PC-9 (cell line): ENCODE data around the gene AKAP6. TPM values are rescaled to one million over a fixed set of nuclear protein-coding genes. Genes with fewer than 3 reads are reported as not detected.

Experiments
- BruUV-seq: library from RNA; stranded (reverse); fragments of 400-500 nt; replicated peaks from 2 replicates; lab custom pipeline; 2021; lab: Mats Ljungman, UMichigan
- CTCF ChIA-PET: fragments of 300-600 bp; sonication (Branson Sonifier 250); formaldehyde crosslinking; loops from one replicate; lab custom pipeline; 2022; ENCODE audit warnings: antibody characterized with exemption; lab: Charles Lee
- POLR2A ChIA-PET: fragments of 300-600 bp; sonication (Branson Sonifier 250); formaldehyde crosslinking; loops from one replicate; lab custom pipeline; 2022; ENCODE audit warnings: antibody characterized with exemption; ENCODE audit not compliant: unreplicated experiment; lab: Charles Lee
- DNase-seq, 2 experiments: peaks; one replicate each; pipeline versions ENCODE4 v3.0.0 to v3.0.0-alpha.2; 2015 to 2022; ENCODE audit warnings: mixed read lengths in 1 of 2
- H2AFZ ChIP-seq: fragments of 200-600 bp; sonication (generic); 2 replicates; pipeline ENCODE4 v1.8.1; 2017; ENCODE audit warnings: antibody characterized with exemption
- H3F3A ChIP-seq: fragments of 200-600 bp; sonication (generic); 2 replicates; pipeline ENCODE4 v1.8.1; 2017; ENCODE audit warnings: antibody characterized with exemption, mild to moderate bottlenecking, low read depth; ENCODE audit not compliant: insufficient read depth
- H3K27ac ChIP-seq: fragments of 200-600 bp; sonication (generic); 2 replicates; pipeline ENCODE4 v1.6.1; 2016; ENCODE audit warnings: mixed run types
- H3K27me3 ChIP-seq: fragments of 200-600 bp; sonication (generic); 2 replicates; pipeline ENCODE4 v1.6.1; 2016; ENCODE audit warnings: low read depth, mixed run types; ENCODE audit not compliant: insufficient read depth
- H3K36me3 ChIP-seq: fragments of 200-600 bp; sonication (generic); 2 replicates; pipeline ENCODE4 v1.6.1; 2016; ENCODE audit warnings: low read depth, mixed run types
- H3K4me1 ChIP-seq: fragments of 200-600 bp; sonication (generic); replicated peaks from 2 replicates; pipeline ENCODE4 v1.6.1; 2016; ENCODE audit warnings: mixed run types; ENCODE audit not compliant: insufficient read depth
- H3K4me2 ChIP-seq: fragments of 200-600 bp; sonication (generic); 2 replicates; pipeline ENCODE4 v1.6.1; 2017; ENCODE audit warnings: mixed run types
- H3K4me3 ChIP-seq: fragments of 200-600 bp; sonication (generic); 2 replicates; pipeline ENCODE4 v1.6.1; 2016; ENCODE audit warnings: mixed run types
- H3K79me2 ChIP-seq: fragments of 200-600 bp; sonication (generic); 2 replicates; pipeline ENCODE4 v1.6.1; 2017; ENCODE audit warnings: low read depth, mixed run types
- H3K9me2 ChIP-seq: fragments of 200-600 bp; sonication (generic); 2 replicates; pipeline ENCODE4 v1.8.1; 2017; ENCODE audit warnings: mild to moderate bottlenecking; ENCODE audit not compliant: insufficient read depth
- H3K9me3 ChIP-seq: fragments of 200-600 bp; sonication (generic); 2 replicates; pipeline ENCODE4 v1.8.1; 2016; ENCODE audit warnings: low read depth; ENCODE audit not compliant: insufficient read depth
- H4K20me1 ChIP-seq: fragments of 200-600 bp; sonication (generic); 2 replicates; pipeline ENCODE4 v1.8.1; 2017; ENCODE audit not compliant: insufficient read depth
- EZH2 ChIP-seq: fragments of 200-600 bp; sonication (generic); IDR thresholded peaks from 2 replicates; pipeline ENCODE4 v1.8.0; 2017; ENCODE audit warnings: antibody characterized with exemption, low read depth
- intact Hi-C: fragments of 100-400 bp; cut with micrococcal nuclease; formaldehyde crosslinking; loops from one replicate; pipeline ENCODE4 v1.10.0; 2022; ENCODE audit not compliant: unreplicated experiment
- total RNA-seq: library from RNA; stranded (reverse); gene quantifications from 2 replicates; pipeline ENCODE4 v1.2.3, GENCODE V29; 2021
- TF ChIP-seq, protein P1 (sequence below): fragments of 200-600 bp; sonication (generic); conservative IDR thresholded peaks from 2 replicates; pipeline ENCODE4 v1.6.1; 2017; ENCODE audit warnings: mixed run types, antibody characterized with exemption, mild to moderate bottlenecking, moderate library complexity

AKAP6 gene
- total RNA-seq, 1 experiment from 2014 or later: 2.8 TPM

DNA sequence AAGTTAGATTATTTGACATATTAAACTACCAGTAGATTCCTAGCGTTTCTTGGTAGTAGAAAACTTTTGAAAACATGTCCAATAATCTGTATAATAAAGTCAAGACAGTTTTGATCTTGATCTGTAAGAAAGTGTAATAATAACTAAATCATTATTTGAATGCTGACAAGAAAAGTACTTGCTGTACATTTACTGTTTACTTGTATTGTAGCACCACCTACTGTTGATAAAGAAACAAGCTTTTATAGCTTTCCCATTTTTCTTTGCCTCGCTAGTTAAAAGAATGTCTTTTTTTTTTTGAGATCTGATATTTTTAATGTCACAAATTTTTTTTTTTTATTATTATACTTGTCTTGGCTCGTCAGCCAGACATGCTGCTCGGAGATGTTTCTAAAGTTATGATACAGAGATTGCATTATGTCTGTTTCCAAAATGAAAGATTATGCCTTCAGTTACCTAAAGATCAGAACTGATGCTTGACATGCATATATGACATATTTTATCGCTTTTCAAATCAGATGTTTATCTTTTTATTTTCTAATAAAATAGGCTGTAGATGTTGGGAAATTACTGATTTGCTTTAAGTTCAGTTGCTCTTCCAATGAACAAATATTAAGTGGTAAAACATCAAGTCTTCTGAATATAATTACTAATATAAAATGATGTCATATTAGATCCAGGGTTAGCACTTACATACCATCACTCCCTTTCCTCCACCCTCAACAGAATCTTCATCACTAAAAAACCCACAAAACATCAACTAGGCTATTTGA, 140.5 kb downstream of the AKAP6 start:
- H3K9me2 ChIP-seq: no peaks in the 10 kb centered on the region
- H3K79me2 ChIP-seq: no peaks in the 10 kb centered on the region
- H4K20me1 ChIP-seq: no peaks in the 10 kb centered on the region
- peak overlapping the region; percentile 67 for H3K4me2 ChIP-seq
- H2AFZ ChIP-seq: no peak overlapping the region
- intact Hi-C loops: loop anchor here (1.0 to 5.0 kb wide), 5 partner anchors 72 to 1853 kb away; partner anchors contain the start of gene ARHGAP5
- ChIA-PET CTCF (interaction anchor here (0.6 kb wide), 2 partner anchors 54 to 1880 kb away, joined by 8 to 9 read pairs; no protein-coding TSS in a partner anchor), POLR2A (interaction anchor here (0.7 kb wide), 1 partner anchor 1591 kb away, joined by 10 read pairs; no protein-coding TSS in a partner anchor)
- H3F3A ChIP-seq: peaks cover 29% of the 10 kb centered on the region
- no peaks in the 10 kb centered on the region for H3K36me3 ChIP-seq
- no peak overlapping the region for H3K4me3 ChIP-seq
- TF ChIP-seq, protein P1, sequence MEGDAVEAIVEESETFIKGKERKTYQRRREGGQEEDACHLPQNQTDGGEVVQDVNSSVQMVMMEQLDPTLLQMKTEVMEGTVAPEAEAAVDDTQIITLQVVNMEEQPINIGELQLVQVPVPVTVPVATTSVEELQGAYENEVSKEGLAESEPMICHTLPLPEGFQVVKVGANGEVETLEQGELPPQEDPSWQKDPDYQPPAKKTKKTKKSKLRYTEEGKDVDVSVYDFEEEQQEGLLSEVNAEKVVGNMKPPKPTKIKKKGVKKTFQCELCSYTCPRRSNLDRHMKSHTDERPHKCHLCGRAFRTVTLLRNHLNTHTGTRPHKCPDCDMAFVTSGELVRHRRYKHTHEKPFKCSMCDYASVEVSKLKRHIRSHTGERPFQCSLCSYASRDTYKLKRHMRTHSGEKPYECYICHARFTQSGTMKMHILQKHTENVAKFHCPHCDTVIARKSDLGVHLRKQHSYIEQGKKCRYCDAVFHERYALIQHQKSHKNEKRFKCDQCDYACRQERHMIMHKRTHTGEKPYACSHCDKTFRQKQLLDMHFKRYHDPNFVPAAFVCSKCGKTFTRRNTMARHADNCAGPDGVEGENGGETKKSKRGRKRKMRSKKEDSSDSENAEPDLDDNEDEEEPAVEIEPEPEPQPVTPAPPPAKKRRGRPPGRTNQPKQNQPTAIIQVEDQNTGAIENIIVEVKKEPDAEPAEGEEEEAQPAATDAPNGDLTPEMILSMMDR: peak; percentile 74
- no peak for TF ChIP-seq EZH2
- H3K4me1 ChIP-seq: peaks cover 46% of the 10 kb centered on the region
- H3K27ac ChIP-seq: peak overlapping the region; percentile 71
- no peaks in the 10 kb centered on the region for H3K27me3 ChIP-seq
- BruUV-seq: no TSS peak
- H3K9me3 ChIP-seq: no peaks in the 10 kb centered on the region
- peak in 1 of 2 experiments; percentile 48 for DNase-seq

DNA sequence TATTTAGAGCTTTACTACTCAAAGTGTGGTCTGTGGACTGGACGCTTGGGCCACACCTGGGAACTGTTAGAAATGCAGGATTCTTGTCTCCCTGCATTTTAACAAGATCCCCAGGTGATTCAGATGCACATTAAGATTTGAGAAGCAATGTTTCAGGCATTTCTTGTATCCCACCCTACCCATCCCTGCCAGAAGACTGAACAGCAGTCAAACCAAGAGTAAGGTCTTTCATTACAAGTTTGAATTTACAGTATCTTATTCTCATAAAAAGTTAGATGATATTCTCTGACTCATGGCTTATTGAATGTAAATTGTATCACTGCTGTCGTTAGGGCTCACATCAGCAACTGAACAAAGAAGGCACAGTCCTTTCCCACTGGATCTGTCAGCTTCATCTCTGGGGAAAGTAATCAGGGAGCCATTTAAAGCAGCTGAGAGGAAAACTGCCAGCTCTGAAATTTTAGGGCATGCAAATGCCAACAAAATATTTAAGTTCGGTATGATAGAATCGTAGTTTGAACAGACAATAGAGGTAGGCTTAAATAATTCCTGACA, 141.1 kb downstream of the AKAP6 start:
- H3K27me3 ChIP-seq: no peaks in the 10 kb centered on the region
- H2AFZ ChIP-seq: no peak overlapping the region
- no TSS peak for BruUV-seq
- H3K36me3 ChIP-seq: no peaks in the 10 kb centered on the region
- no peak for TF ChIP-seq EZH2
- TF ChIP-seq, protein P1: no peak
- no peak overlapping the region for H3K4me3 ChIP-seq
- no peak overlapping the region for H3K4me2 ChIP-seq
- CTCF ChIA-PET: interaction anchor here (0.6 kb wide), 2 partner anchors 54 to 1881 kb away, joined by 8 to 9 read pairs; no protein-coding TSS in a partner anchor
- POLR2A ChIA-PET: no interaction called here
- no peaks in the 10 kb centered on the region for H3K9me2 ChIP-seq
- no peaks in the 10 kb centered on the region for H3K9me3 ChIP-seq
- intact Hi-C loops: loop anchor here (5.0 kb wide), 3 partner anchors 73 to 1852 kb away; partner anchors contain the start of gene ARHGAP5
- no peaks in the 10 kb centered on the region for H4K20me1 ChIP-seq
- no peaks in the 10 kb centered on the region for H3K79me2 ChIP-seq
- peaks cover 49% of the 10 kb centered on the region for H3K4me1 ChIP-seq
- H3F3A ChIP-seq: peaks cover 29% of the 10 kb centered on the region
- no peak for DNase-seq
- H3K27ac ChIP-seq: no peak overlapping the region

DNA sequence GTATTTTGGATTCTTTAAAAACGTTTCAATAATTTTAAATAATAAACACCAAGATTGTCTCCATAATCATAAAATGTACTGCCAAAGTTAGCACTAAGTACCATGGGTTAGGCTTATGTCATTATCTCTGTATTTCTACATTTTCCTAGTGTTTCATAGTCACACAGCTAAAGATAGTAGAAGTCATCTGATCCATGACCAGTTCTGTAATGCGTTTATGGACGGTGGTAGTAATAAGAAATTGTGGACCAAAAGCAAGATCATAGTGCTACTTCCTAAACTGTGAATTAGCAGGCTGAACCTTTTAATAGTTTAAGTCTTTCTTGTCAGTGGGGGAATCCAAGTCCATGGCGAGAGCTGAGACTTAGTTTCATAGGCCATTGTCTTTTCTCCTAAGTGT, 142.1 kb downstream of the AKAP6 start:
- Histone ChIP-seq H3K4me3 (no peak overlapping the region), H3K36me3 (no peaks in the 10 kb centered on the region), H3K27ac (no peak overlapping the region), H3K27me3 (no peaks in the 10 kb centered on the region), H3K9me2 (no peaks in the 10 kb centered on the region), H3K79me2 (no peaks in the 10 kb centered on the region), H3K4me2 (no peak overlapping the region), H4K20me1 (no peaks in the 10 kb centered on the region), H3F3A (peaks cover 29% of the 10 kb centered on the region), H3K4me1 (peaks cover 49% of the 10 kb centered on the region), H3K9me3 (no peaks in the 10 kb centered on the region), H2AFZ (no peak overlapping the region)
- BruUV-seq: no TSS peak
- TF ChIP-seq EZH2: no peak
- TF ChIP-seq, protein P1: no peak
- no peak for DNase-seq
- CTCF ChIA-PET: no interaction called here
- POLR2A ChIA-PET: no interaction called here
- intact Hi-C loops: loop anchor here (5.0 kb wide), 3 partner anchors 74 to 1851 kb away; partner anchors contain the start of gene ARHGAP5
